ENCODE results near the gene SLC26A11.

Gene SLC26A11

DNA sequence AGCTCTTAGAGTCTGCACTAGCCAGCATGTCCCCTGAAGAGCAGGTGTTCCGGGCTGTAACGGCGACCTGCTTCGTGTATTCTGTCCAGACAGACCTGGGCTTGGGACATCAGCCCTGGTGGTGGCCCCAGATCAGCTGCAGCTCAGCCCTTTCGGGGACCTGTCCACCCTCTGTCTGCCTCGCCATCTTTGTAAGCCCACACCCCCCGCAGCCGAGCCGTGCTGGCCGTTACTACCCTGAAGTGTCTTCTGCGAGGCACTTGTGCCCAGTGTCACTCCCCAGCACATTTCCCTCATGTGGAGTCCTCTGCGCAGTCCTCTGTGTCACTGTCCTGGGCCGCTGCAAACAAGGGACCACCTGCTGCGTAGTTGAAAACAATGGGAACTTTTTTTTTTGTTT is 40.0 kb upstream of the SLC26A11 start:
- Histone ChIP-seq H3K79me2 (ENCODE audit: insufficient read depth, low read length) (no peaks in the 10 kb centered on the region), H3K9me3 (ENCODE audit: insufficient read depth, low read length) (no peaks in the 10 kb centered on the region), H3K27ac (ENCODE audit: low read depth, low read length) (no peak overlapping the region), H3K27me3 (ENCODE audit: low read length) (no peaks in the 10 kb centered on the region), H3K36me3 (ENCODE audit: low read length) (no peaks in the 10 kb centered on the region), H3K4me3 (ENCODE audit: insufficient read depth, low read length, poor library complexity, severe bottlenecking) (no peak overlapping the region), H3F3A (ENCODE audit: insufficient read depth) (no peaks in the 10 kb centered on the region), H3K9ac (ENCODE audit: low read length) (no peak overlapping the region), H3K9me2 (replicated peaks; ENCODE audit: insufficient read depth, low read length) (no peaks in the 10 kb centered on the region), H3K4me2 (ENCODE audit: low read depth, low read length, poor library complexity, severe bottlenecking) (no peak overlapping the region), H2AFZ (ENCODE audit: low read depth, low read length, severe bottlenecking) (no peak overlapping the region), H4K20me1 (ENCODE audit: low read depth, low read length) (no peaks in the 10 kb centered on the region)
- TF ChIP-seq, protein P1, sequence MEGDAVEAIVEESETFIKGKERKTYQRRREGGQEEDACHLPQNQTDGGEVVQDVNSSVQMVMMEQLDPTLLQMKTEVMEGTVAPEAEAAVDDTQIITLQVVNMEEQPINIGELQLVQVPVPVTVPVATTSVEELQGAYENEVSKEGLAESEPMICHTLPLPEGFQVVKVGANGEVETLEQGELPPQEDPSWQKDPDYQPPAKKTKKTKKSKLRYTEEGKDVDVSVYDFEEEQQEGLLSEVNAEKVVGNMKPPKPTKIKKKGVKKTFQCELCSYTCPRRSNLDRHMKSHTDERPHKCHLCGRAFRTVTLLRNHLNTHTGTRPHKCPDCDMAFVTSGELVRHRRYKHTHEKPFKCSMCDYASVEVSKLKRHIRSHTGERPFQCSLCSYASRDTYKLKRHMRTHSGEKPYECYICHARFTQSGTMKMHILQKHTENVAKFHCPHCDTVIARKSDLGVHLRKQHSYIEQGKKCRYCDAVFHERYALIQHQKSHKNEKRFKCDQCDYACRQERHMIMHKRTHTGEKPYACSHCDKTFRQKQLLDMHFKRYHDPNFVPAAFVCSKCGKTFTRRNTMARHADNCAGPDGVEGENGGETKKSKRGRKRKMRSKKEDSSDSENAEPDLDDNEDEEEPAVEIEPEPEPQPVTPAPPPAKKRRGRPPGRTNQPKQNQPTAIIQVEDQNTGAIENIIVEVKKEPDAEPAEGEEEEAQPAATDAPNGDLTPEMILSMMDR (IDR thresholded peaks at IDR 0.05; ENCODE audit: insufficient read depth, low read length, poor library complexity, severe bottlenecking), result no peak
- TF ChIP-seq EZH2phosphoT487 (conservative IDR thresholded peaks at IDR 0.05; ENCODE audit: low read length), result no peak

DNA sequence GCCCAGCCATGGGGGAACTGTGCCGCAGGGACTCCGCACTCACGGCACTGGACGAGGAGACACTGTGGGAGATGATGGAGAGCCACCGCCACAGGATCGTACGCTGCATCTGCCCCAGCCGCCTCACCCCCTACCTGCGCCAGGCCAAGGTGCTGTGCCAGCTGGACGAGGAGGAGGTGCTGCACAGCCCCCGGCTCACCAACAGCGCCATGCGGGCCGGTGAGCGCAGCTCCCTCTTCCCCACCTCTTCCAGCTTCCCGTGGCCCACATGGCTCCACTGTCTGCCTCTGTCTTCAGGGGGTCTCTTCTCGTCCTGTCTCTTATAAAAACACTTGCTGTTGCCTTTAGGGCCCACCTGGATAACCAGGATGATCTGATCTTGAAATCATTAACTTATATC is 38.8 kb upstream of the SLC26A11 start:
- Histone ChIP-seq H2AFZ (ENCODE audit: low read depth, low read length, severe bottlenecking) (no peak overlapping the region), H3K27ac (ENCODE audit: low read depth, low read length) (no peak overlapping the region), H3K9me2 (replicated peaks; ENCODE audit: insufficient read depth, low read length) (no peaks in the 10 kb centered on the region), H3K4me3 (ENCODE audit: insufficient read depth, low read length, poor library complexity, severe bottlenecking) (no peak overlapping the region), H3K9me3 (ENCODE audit: insufficient read depth, low read length) (no peaks in the 10 kb centered on the region), H3K36me3 (ENCODE audit: low read length) (no peaks in the 10 kb centered on the region), H3K27me3 (ENCODE audit: low read length) (no peaks in the 10 kb centered on the region), H3K79me2 (ENCODE audit: insufficient read depth, low read length) (no peaks in the 10 kb centered on the region), H3K9ac (ENCODE audit: low read length) (no peak overlapping the region), H3K4me2 (ENCODE audit: low read depth, low read length, poor library complexity, severe bottlenecking) (no peak overlapping the region), H4K20me1 (ENCODE audit: low read depth, low read length) (no peaks in the 10 kb centered on the region), H3F3A (ENCODE audit: insufficient read depth) (no peaks in the 10 kb centered on the region)
- TF ChIP-seq, protein P1 (IDR thresholded peaks at IDR 0.05; ENCODE audit: insufficient read depth, low read length, poor library complexity, severe bottlenecking), result no peak
- TF ChIP-seq EZH2phosphoT487 (conservative IDR thresholded peaks at IDR 0.05; ENCODE audit: low read length), result no peak

DNA sequence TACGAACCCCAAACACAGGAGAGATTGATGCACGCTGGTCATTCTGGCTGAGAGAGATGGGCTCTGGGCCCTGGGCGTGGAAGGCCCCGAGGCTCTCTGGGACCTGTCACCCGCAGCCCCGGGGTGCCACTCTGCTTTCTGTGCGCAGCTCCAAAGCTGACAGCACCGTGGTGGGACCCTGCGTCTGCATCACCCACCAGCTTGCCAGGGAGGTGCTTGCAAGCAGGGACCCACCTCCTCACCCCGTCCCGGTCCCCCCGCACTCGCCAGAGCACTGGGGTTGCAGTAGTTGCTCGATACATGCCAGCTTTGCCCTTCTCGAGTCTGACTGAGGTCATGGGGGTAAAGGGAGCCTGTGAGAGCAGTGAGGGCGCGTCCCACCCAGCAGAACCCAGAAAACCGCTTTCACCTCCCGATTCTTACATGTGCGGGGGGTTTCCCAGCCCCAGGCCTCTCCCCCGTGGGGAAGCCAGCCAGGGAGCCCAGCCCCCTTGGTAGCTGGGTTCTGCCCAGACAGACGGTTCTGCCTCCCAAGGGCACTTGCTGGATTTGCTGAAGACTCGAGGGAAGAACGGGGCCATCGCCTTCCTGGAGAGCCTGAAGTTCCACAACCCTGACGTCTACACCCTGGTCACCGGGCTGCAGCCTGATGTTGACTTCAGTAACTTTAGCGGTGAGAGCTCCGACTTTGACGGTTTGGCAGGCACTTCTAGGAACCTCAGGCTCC is 37.9 kb upstream of the SLC26A11 start:
- TF ChIP-seq EZH2phosphoT487 (conservative IDR thresholded peaks at IDR 0.05; ENCODE audit: low read length), result no peak
- TF ChIP-seq, protein P1 (IDR thresholded peaks at IDR 0.05; ENCODE audit: insufficient read depth, low read length, poor library complexity, severe bottlenecking), result no peak
- H3K79me2 ChIP-seq (ENCODE audit: insufficient read depth, low read length), result no peaks in the 10 kb centered on the region

More for the DNA sequence above, 37.9 kb upstream of the SLC26A11 start:
- H2AFZ ChIP-seq (ENCODE audit: low read depth, low read length, severe bottlenecking), result no peak overlapping the region
- no peak overlapping the region for H3K27ac ChIP-seq (ENCODE audit: low read depth, low read length)
- no peaks in the 10 kb centered on the region for H3K27me3 ChIP-seq (ENCODE audit: low read length)
- H3K9me2 ChIP-seq (replicated peaks; ENCODE audit: insufficient read depth, low read length), result no peaks in the 10 kb centered on the region
- H3K9ac ChIP-seq (ENCODE audit: low read length), result no peak overlapping the region
- no peaks in the 10 kb centered on the region for H3K9me3 ChIP-seq (ENCODE audit: insufficient read depth, low read length)
- H4K20me1 ChIP-seq (ENCODE audit: low read depth, low read length), result no peaks in the 10 kb centered on the region
- no peak overlapping the region for H3K4me2 ChIP-seq (ENCODE audit: low read depth, low read length, poor library complexity, severe bottlenecking)
- H3K4me3 ChIP-seq (ENCODE audit: insufficient read depth, low read length, poor library complexity, severe bottlenecking), result no peak overlapping the region
- H3F3A ChIP-seq (ENCODE audit: insufficient read depth), result no peaks in the 10 kb centered on the region
- H3K36me3 ChIP-seq (ENCODE audit: low read length), result no peaks in the 10 kb centered on the region
